22Rv1 (cell line): ENCODE measurements around the gene SARNP.

Source experiments
- CTCF ChIP-seq: fragments of 450-650 bp; IDR thresholded peaks from 2 replicates; pipeline ENCODE4 v1.5.1; 2017; ENCODE audit warnings: mild to moderate bottlenecking
- ZFX ChIP-seq: fragments of 450-650 bp; IDR thresholded peaks from 2 replicates; pipeline ENCODE4 v1.6.1; 2017; ENCODE audit warnings: antibody characterized with exemption, borderline replicate concordance

- no peak for TF ChIP-seq CTCF
- no peak for TF ChIP-seq ZFX
Observed at GRCh38 chr12:55728939-55729818, 88.3 kb downstream of the SARNP start, which contains the start of gene CD63.
